ENCODE measurements around the gene SEC61B. TPM values are rescaled to one million over a fixed set of nuclear protein-coding genes. Genes with fewer than 3 reads are reported as not detected.

SEC61B gene
- total RNA-seq, 4 donors from 2014 or later = 41.0 to 99.0 (median 75.1) TPM

GRCh38 chr9:99244344-99245260 is 22.5 kb downstream of the SEC61B start:
- WGBS, 2 donors = 72 to 78% methylated on average over 3 of the region's 3 CpGs
- H3K27me3 ChIP-seq = no peaks in the 10 kb centered on the region
- no peaks in the 10 kb centered on the region for H3K9me3 ChIP-seq
- no peak for DNase-seq (ENCODE audit: low spot score in 2 of 2)
- H3K27ac ChIP-seq = no peak overlapping the region
- H3K4me1 ChIP-seq = no peaks in the 10 kb centered on the region
- peaks cover 0 to 7% (median 0%) of the 10 kb centered on the region in 3 donors for H3K36me3 ChIP-seq
- no peak for TF ChIP-seq POLR2A (IDR thresholded peaks at IDR 0.05)
- TF ChIP-seq, protein P1, sequence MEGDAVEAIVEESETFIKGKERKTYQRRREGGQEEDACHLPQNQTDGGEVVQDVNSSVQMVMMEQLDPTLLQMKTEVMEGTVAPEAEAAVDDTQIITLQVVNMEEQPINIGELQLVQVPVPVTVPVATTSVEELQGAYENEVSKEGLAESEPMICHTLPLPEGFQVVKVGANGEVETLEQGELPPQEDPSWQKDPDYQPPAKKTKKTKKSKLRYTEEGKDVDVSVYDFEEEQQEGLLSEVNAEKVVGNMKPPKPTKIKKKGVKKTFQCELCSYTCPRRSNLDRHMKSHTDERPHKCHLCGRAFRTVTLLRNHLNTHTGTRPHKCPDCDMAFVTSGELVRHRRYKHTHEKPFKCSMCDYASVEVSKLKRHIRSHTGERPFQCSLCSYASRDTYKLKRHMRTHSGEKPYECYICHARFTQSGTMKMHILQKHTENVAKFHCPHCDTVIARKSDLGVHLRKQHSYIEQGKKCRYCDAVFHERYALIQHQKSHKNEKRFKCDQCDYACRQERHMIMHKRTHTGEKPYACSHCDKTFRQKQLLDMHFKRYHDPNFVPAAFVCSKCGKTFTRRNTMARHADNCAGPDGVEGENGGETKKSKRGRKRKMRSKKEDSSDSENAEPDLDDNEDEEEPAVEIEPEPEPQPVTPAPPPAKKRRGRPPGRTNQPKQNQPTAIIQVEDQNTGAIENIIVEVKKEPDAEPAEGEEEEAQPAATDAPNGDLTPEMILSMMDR (IDR thresholded peaks at IDR 0.05) = no peak
- no peak for TF ChIP-seq EP300 (IDR thresholded peaks at IDR 0.05)
- no peak overlapping the region for H3K4me3 ChIP-seq

- H3K27me3 ChIP-seq = no peaks in the 10 kb centered on the region
- H3K36me3 ChIP-seq = no peaks in the 10 kb centered on the region
- H3K4me1 ChIP-seq = no peaks in the 10 kb centered on the region
- no peak overlapping the region for H3K27ac ChIP-seq
- TF ChIP-seq POLR2A (IDR thresholded peaks at IDR 0.05) (no peak), EP300 (IDR thresholded peaks at IDR 0.05) (no peak)
- TF ChIP-seq, protein P1 (IDR thresholded peaks at IDR 0.05) = no peak
- no peaks in the 10 kb centered on the region for H3K9me3 ChIP-seq
- DNase-seq (ENCODE audit: low spot score in 2 of 2) = no peak
- H3K4me3 ChIP-seq = no peak overlapping the region
Measured at GRCh38 chr9:99249619-99250018, 27.5 kb downstream of the SEC61B start.

GRCh38 chr9:99251157-99251556 is 29.1 kb downstream of the SEC61B start:
- WGBS, 2 donors = 93 to 94% methylated on average over 4 of the region's 4 CpGs
- no peak for TF ChIP-seq EP300 (IDR thresholded peaks at IDR 0.05)
- TF ChIP-seq, protein P1 (IDR thresholded peaks at IDR 0.05) = no peak
- TF ChIP-seq POLR2A (IDR thresholded peaks at IDR 0.05) = no peak
- no peak for DNase-seq (ENCODE audit: low spot score in 2 of 2)
- Histone ChIP-seq H3K27me3 (no peaks in the 10 kb centered on the region), H3K36me3 (no peaks in the 10 kb centered on the region), H3K27ac (no peak overlapping the region), H3K4me3 (no peak overlapping the region), H3K4me1 (no peaks in the 10 kb centered on the region), H3K9me3 (no peaks in the 10 kb centered on the region)

GRCh38 chr9:99253134-99253533 is 31.1 kb downstream of the SEC61B start:
- WGBS, 2 donors = 80 to 94% methylated on average over 2 of the region's 2 CpGs
- H3K36me3 ChIP-seq = no peaks in the 10 kb centered on the region

More at GRCh38 chr9:99253134-99253533, 31.1 kb downstream of the SEC61B start:
- Histone ChIP-seq H3K4me3 (no peak overlapping the region), H3K4me1 (no peaks in the 10 kb centered on the region), H3K9me3 (no peaks in the 10 kb centered on the region), H3K27ac (no peak overlapping the region), H3K27me3 (no peaks in the 10 kb centered on the region)
- TF ChIP-seq POLR2A (IDR thresholded peaks at IDR 0.05) = no peak
- TF ChIP-seq, protein P1 (IDR thresholded peaks at IDR 0.05) = no peak
- TF ChIP-seq EP300 (IDR thresholded peaks at IDR 0.05) = no peak
- DNase-seq (ENCODE audit: low spot score in 2 of 2) = no peak
